ENCODE results near the gene ZNF512B.
A peak's percentile ranks its signal among the peaks of the same experiment; 100 is the strongest.

ZNF512B gene

DNA sequence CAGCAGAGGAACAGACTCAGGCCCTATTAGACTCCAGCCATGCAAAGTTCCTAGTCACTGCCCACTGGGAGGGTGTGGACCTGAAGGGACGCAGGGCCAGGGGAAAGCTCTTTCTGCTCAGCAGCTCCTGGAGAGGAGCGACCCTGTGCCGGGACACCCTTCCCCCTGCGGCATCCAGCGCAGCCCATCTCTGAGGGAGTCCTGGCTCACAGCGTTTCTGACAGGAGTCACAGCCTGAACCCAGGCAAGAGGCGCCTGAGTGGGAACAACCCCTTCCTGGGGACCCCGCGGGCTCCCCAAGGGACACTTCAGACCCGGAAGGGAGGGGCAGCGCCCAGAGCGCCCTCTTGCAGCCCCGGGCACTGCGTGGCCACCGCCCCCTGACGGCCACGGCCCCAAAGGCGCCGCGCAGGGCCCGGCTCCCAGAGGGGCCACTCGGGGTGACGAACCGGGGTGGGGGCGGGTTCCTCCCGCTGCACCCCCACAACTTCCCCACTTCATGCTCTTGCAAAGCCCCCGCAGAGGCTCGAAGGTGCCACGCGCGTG, 14.4 kb downstream of the ZNF512B start:
- TF ChIP-seq, protein P1, sequence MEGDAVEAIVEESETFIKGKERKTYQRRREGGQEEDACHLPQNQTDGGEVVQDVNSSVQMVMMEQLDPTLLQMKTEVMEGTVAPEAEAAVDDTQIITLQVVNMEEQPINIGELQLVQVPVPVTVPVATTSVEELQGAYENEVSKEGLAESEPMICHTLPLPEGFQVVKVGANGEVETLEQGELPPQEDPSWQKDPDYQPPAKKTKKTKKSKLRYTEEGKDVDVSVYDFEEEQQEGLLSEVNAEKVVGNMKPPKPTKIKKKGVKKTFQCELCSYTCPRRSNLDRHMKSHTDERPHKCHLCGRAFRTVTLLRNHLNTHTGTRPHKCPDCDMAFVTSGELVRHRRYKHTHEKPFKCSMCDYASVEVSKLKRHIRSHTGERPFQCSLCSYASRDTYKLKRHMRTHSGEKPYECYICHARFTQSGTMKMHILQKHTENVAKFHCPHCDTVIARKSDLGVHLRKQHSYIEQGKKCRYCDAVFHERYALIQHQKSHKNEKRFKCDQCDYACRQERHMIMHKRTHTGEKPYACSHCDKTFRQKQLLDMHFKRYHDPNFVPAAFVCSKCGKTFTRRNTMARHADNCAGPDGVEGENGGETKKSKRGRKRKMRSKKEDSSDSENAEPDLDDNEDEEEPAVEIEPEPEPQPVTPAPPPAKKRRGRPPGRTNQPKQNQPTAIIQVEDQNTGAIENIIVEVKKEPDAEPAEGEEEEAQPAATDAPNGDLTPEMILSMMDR (conservative IDR thresholded peaks at IDR 0.05), result peak; percentile 53
- no peak for TF ChIP-seq ZFX (IDR thresholded peaks at IDR 0.05)
- H3K27ac ChIP-seq, result peak overlapping the region; percentile 98

DNA sequence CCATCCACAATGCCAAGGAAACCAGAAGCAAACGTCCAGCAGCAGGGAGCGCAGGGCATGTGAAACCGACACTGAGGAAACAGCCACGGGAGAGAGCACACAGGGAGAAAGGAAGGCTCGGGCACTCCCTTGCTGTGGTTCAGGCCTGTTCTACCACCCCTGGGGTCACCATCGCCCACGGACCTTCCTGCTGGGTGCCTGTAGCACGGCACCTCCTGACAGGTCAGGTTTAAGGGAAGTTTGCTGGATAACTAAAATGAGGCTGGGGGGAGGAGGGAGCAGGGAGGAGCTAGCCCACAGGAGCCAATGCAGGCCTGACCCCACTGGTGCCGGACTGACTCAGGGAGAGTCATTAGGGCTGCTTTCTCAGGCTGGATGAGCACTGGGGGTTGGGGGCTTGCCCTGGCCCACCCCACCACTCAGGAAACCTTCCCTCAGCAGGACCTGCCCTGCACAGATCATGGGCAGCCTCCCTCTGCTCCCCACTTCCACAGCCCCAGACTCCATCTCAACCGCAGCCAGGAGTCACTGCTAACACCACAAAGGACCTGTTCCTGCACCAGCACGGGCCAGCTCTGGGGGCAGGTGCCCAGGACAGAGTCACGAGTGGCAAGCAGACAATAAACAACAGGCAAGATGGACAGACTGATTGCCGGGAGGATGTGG, 15.8 kb downstream of the ZNF512B start:
- no peak overlapping the region for H3K27ac ChIP-seq
- TF ChIP-seq ZFX (IDR thresholded peaks at IDR 0.05), result no peak
- TF ChIP-seq, protein P1 (conservative IDR thresholded peaks at IDR 0.05), result no peak

DNA sequence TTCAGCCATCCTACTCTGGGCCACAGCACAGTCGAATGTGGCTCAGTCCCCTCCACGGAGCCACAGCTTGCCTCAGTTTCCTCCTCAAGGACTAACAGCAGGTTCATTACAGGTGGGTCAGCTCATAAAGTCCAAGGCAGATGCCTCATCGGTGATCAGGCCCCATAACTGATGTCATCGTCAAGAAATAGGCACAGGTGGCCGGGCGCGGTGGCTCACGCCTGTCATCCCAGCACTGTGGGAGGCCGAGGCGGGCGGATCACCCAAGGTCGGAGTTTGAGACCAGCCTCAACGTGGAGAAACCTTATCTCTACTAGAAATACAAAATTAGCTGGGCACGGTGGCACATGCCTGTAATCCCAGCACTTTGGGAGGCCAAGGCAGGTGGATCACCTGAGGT, 17.0 kb downstream of the ZNF512B start:
- no peak overlapping the region for H3K27ac ChIP-seq

DNA sequence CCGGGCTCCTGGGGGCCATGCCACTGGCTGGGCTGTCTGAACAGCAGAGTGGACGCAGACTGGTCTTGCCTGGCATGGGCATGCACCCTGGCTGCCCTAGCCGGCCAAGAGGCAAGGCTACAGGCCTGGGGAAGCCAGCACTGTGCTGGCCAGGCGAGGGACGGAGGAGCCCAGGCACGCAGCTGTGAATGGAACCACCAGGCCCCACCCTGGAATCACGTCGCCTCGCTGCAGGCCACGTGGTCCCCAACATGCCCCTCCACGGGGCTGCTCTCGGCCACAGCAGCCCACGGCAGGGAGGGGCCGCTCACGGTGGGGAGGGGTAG, 17.6 kb downstream of the ZNF512B start:
- TF ChIP-seq, protein P1 (conservative IDR thresholded peaks at IDR 0.05), result no peak
- TF ChIP-seq ZFX (IDR thresholded peaks at IDR 0.05), result no peak
- H3K27ac ChIP-seq, result no peak overlapping the region

More for the DNA sequence above, 17.0 kb downstream of the ZNF512B start:
- TF ChIP-seq, protein P1 (conservative IDR thresholded peaks at IDR 0.05), result no peak
- no peak for TF ChIP-seq ZFX (IDR thresholded peaks at IDR 0.05)

DNA sequence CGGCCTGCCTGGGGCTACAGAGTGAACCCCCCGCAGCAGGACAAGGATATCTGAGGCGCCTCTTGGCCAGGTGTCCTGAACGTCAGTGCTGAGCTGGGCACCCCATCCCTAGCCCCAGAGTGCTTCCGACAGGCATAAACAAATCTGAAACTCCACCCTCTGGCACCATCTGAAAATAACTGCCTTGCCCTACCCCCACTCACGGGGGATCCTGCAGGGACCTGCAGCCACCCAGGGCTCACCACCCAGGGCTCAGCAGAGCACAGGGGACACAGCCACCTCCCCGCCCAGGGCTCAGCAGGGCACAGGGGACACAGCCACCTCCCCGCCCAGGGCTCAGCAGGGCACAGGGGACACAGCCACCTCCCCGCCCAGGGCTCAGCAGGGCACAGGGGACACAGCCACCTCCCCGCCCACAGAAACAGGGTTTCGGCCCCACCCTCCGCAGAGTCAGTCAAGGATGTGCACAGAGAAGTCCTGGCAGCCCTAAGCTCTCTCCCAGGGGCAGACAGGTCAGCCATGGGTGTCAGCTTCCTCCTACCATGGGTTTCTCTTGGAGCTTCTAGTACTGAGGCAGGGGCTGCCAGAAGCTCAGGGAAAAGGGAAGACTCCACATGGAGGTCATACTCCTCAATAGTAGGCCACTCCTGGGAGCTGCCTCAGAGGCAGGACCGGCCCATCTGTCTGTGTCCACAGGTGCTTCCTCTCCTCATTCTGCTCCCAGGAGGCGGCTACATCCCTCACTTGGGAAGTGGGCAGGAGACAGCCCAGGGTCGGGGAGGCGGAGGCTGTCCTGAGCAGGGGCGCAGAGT, 18.1 kb downstream of the ZNF512B start:
- H3K27ac ChIP-seq, result no peak overlapping the region
- no peak for TF ChIP-seq ZFX (IDR thresholded peaks at IDR 0.05)
- TF ChIP-seq, protein P1 (conservative IDR thresholded peaks at IDR 0.05), result no peak

DNA sequence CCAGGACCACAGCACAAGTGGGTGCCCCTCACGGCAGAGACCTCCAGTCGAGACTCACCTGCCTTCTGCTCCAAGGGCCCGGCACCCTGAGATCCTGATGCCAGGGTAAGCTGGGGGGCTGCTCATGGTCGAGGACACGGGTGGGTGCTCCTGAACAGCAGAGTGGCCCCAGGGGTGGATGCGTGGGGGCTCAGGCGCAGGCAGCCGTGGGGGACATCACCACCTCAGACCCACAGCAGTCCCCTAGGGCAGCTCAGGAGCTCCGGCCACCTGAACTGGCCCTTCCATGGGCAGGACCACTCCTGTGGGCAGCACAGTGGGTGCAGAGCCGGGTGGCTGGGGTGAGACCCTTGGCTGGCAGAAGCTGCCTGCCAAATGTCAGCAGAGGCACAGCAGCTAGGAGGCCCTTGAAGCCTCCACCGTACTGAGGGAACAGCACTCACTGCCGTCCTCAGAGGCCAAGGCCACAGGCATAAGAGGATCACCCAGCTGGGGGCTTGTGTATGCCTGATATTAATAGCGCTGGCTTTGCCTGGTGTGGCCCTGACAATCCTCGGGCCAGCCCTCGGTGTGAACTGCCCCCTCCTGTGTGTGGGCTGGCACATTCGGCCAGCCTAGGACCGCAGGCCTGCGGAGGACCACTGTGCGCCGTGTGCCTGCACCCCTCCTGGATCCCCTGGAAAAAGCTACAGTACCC, 18.9 kb downstream of the ZNF512B start:
- no peak overlapping the region for H3K27ac ChIP-seq
- TF ChIP-seq, protein P1 (conservative IDR thresholded peaks at IDR 0.05), result no peak
- TF ChIP-seq ZFX (IDR thresholded peaks at IDR 0.05), result no peak

Data from C4-2B (cell line).